ENCODE results near the gene EXOC3L1. TPM values are rescaled to one million over a fixed set of nuclear protein-coding genes. Genes with fewer than 3 reads are reported as not detected.

EXOC3L1 gene
- total and polyA plus RNA-seq, 2 of the 13 experiments (the other 11 are each of a cell fraction or from before 2014, with no cell fraction given) = 0.12 TPM; not detected in 1

DNA sequence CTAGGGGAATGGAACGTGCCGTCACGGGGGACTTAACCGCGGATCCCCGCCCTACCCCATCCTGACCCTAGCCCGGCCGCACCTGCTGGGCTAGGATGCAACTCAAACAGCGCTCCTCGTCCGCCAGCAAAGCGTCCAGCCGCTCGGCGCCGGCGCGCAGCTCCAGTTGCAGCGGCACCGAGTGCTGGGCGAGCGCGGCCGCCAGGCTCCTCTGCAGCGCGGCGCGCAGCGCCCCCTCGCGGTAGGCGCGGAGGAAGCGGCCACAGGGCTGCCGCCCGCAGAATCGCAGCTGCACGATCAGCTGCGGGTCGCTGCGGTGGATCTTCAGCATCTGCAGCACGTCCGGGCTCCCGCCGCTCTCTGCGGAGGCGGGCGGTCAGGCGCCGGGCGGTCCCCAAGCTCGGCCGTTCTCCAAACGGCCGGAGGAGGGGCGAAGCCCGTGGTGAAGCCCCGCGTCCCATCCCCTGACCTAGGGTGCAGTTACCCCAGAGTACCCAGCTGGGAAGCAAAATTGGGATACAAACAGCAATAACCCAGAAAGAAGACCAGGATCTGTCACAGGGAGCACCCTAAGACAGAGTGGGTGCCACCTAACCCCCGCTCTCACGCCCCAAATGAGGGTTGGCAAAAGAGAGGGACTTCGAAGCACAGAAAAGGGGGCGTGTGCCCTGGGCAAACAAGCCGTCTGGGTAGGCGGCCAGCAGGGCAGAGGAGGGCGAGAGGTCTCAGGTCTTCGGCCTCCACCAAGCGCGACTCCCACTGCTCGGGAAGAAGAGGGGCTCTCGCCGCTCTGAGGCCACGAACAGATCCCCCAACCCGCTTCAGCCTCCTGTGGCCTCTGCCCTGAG is 34.4 kb downstream of the EXOC3L1 start (continued):
- TF ChIP-seq ZNF550 (CRISPR knock-in tag; IDR thresholded peaks at IDR 0.05; ENCODE audit: borderline replicate concordance) (no peak), ZNF775 (CRISPR knock-in tag; IDR thresholded peaks at IDR 0.05; ENCODE audit: borderline replicate concordance) (0 out of 2 replicates have a peak, but pooled peaks have one; percentile 25), PHF5A (CRISPR knock-in tag; IDR thresholded peaks at IDR 0.05; ENCODE audit: low read depth, unreplicated experiment) (no peak), ZSCAN29 (CRISPR knock-in tag; conservative IDR thresholded peaks at IDR 0.05) (no peak; the same call in none of the 2 replicates), U2AF1 (optimal IDR thresholded peaks at IDR 0.05; ENCODE audit: low read depth, low read length) (no peak), SSRP1 (CRISPR knock-in tag; IDR thresholded peaks at IDR 0.05) (no peak), ZNF253 (CRISPR knock-in tag; IDR thresholded peaks at IDR 0.05; ENCODE audit: borderline replicate concordance) (no peak), MYC (CRISPR knock-in tag; IDR thresholded peaks at IDR 0.05; ENCODE audit: borderline replicate concordance) (peak; percentile 61), TCF7 (IDR thresholded peaks at IDR 0.05; ENCODE audit: low read depth) (no peak), ZSCAN20 (CRISPR knock-in tag; IDR thresholded peaks at IDR 0.05; ENCODE audit: borderline replicate concordance) (no peak), NR2F6 (IDR thresholded peaks at IDR 0.05) (no peak), NR2F6 (CRISPR knock-in tag; IDR thresholded peaks at IDR 0.05) (no peak), ZNF747 (CRISPR knock-in tag; IDR thresholded peaks at IDR 0.05; ENCODE audit: borderline replicate concordance) (no peak), SMARCC2 (IDR thresholded peaks at IDR 0.05) (no peak), ZNF776 (CRISPR knock-in tag; IDR thresholded peaks at IDR 0.05) (peak; percentile 91), ZNF235 (CRISPR knock-in tag; IDR thresholded peaks at IDR 0.05; ENCODE audit: borderline replicate concordance) (0 out of 2 replicates have a peak, but pooled peaks have one; percentile 23), KAT7 (CRISPR knock-in tag; IDR thresholded peaks at IDR 0.05; ENCODE audit: borderline replicate concordance) (no peak)
- TF ChIP-seq, protein P1, sequence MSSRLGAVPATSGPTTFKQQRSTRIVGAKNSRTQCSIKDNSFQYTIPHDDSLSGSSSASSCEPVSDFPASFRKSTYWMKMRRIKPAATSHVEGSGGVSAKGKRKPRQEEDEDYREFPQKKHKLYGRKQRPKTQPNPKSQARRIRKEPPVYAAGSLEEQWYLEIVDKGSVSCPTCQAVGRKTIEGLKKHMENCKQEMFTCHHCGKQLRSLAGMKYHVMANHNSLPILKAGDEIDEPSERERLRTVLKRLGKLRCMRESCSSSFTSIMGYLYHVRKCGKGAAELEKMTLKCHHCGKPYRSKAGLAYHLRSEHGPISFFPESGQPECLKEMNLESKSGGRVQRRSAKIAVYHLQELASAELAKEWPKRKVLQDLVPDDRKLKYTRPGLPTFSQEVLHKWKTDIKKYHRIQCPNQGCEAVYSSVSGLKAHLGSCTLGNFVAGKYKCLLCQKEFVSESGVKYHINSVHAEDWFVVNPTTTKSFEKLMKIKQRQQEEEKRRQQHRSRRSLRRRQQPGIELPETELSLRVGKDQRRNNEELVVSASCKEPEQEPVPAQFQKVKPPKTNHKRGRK (CRISPR knock-in tag; IDR thresholded peaks at IDR 0.05) = no peak
- TF ChIP-seq, protein P2, sequence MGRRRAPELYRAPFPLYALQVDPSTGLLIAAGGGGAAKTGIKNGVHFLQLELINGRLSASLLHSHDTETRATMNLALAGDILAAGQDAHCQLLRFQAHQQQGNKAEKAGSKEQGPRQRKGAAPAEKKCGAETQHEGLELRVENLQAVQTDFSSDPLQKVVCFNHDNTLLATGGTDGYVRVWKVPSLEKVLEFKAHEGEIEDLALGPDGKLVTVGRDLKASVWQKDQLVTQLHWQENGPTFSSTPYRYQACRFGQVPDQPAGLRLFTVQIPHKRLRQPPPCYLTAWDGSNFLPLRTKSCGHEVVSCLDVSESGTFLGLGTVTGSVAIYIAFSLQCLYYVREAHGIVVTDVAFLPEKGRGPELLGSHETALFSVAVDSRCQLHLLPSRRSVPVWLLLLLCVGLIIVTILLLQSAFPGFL (CRISPR knock-in tag; IDR thresholded peaks at IDR 0.05) = no peak
- TF ChIP-seq, protein P3, sequence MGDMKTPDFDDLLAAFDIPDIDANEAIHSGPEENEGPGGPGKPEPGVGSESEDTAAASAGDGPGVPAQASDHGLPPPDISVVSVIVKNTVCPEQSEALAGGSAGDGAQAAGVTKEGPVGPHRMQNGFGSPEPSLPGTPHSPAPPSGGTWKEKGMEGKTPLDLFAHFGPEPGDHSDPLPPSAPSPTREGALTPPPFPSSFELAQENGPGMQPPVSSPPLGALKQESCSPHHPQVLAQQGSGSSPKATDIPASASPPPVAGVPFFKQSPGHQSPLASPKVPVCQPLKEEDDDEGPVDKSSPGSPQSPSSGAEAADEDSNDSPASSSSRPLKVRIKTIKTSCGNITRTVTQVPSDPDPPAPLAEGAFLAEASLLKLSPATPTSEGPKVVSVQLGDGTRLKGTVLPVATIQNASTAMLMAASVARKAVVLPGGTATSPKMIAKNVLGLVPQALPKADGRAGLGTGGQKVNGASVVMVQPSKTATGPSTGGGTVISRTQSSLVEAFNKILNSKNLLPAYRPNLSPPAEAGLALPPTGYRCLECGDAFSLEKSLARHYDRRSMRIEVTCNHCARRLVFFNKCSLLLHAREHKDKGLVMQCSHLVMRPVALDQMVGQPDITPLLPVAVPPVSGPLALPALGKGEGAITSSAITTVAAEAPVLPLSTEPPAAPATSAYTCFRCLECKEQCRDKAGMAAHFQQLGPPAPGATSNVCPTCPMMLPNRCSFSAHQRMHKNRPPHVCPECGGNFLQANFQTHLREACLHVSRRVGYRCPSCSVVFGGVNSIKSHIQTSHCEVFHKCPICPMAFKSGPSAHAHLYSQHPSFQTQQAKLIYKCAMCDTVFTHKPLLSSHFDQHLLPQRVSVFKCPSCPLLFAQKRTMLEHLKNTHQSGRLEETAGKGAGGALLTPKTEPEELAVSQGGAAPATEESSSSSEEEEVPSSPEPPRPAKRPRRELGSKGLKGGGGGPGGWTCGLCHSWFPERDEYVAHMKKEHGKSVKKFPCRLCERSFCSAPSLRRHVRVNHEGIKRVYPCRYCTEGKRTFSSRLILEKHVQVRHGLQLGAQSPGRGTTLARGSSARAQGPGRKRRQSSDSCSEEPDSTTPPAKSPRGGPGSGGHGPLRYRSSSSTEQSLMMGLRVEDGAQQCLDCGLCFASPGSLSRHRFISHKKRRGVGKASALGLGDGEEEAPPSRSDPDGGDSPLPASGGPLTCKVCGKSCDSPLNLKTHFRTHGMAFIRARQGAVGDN (CRISPR knock-in tag; IDR thresholded peaks at IDR 0.05) = peak; percentile 87
- TF ChIP-seq, protein P4, sequence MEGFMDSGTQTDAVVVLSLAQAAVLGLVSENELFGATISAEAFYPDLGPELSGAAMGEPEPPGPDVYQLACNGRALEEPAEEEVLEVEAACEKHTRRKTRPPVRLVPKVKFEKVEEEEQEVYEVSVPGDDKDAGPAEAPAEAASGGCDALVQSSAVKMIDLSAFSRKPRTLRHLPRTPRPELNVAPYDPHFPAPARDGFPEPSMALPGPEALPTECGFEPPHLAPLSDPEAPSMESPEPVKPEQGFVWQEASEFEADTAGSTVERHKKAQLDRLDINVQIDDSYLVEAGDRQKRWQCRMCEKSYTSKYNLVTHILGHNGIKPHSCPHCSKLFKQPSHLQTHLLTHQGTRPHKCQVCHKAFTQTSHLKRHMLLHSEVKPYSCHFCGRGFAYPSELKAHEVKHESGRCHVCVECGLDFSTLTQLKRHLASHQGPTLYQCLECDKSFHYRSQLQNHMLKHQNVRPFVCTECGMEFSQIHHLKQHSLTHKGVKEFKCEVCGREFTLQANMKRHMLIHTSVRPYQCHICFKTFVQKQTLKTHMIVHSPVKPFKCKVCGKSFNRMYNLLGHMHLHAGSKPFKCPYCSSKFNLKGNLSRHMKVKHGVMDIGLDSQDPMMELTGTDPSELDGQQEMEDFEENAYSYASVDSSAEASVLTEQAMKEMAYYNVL (CRISPR knock-in tag; IDR thresholded peaks at IDR 0.05; ENCODE audit: borderline replicate concordance) = peak; percentile 32; the same call in 1 of the 2 replicates

All from HepG2 (cell line).